ENCODE data around the gene GLIS1.

Gene GLIS1

GRCh38 chr1:53637511-53638359 is 101.2 kb downstream of the GLIS1 start:
- no peak for ATAC-seq (replicated peaks; ENCODE audit: extremely low read depth, poor library complexity, severe bottlenecking)
- no peaks in the 10 kb centered on the region for H3K9me3 Mint-ChIP-seq
- no peak overlapping the region for H3K4me3 Mint-ChIP-seq
- H3K36me3 Mint-ChIP-seq (ENCODE audit: insufficient read depth): no peaks in the 10 kb centered on the region
- no peaks in the 10 kb centered on the region for H3K27me3 Mint-ChIP-seq
- H3K4me1 Mint-ChIP-seq: no peaks in the 10 kb centered on the region
- peak in 1 of 2 donors; percentile 11 for DNase-seq (ENCODE audit: low spot score in 2 of 2)
- no peak overlapping the region for H3K27ac Mint-ChIP-seq (ENCODE audit: low read depth)

DNA sequence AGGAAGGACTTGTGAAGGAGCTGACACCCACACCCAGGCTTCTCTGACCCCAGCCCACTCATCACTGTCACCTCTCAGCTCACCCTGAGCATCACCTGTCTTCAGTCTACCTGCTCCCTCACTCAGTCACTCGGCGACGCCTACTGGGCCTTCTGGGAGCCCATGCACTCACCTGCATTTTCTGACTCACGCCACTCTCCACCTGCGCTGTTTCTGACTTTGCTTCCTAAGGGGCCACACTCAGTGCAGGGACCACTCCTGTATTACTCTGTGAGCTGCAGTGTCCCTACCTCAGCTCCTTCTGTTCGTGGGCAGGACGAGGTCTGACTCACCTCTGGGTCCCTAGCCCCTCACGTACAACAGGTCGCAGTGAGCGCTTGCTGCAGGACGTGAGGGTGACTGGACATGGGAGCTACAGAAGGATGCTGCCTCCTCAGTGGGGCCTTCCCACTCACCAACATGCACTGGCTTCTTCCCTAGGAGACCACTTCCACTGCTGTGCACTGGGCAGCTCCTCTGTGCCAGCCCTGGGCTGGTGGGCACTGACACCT is 102.3 kb downstream of the GLIS1 start:
- Mint-ChIP-seq H3K4me3 (no peak overlapping the region), H3K36me3 (ENCODE audit: insufficient read depth) (no peaks in the 10 kb centered on the region), H3K27me3 (no peaks in the 10 kb centered on the region), H3K4me1 (no peaks in the 10 kb centered on the region), H3K27ac (ENCODE audit: low read depth) (no peak overlapping the region), H3K9me3 (no peaks in the 10 kb centered on the region)
- no peak for DNase-seq (ENCODE audit: low spot score in 2 of 2)
- no peak for ATAC-seq (replicated peaks; ENCODE audit: extremely low read depth, poor library complexity, severe bottlenecking)

GRCh38 chr1:53634571-53634979 is 104.4 kb downstream of the GLIS1 start:
- Mint-ChIP-seq H3K9me3 (no peaks in the 10 kb centered on the region), H3K4me3 (no peak overlapping the region), H3K27ac (ENCODE audit: low read depth) (no peak overlapping the region), H3K27me3 (no peaks in the 10 kb centered on the region), H3K36me3 (ENCODE audit: insufficient read depth) (no peaks in the 10 kb centered on the region), H3K4me1 (no peaks in the 10 kb centered on the region)
- ATAC-seq (replicated peaks; ENCODE audit: extremely low read depth, poor library complexity, severe bottlenecking) (no peak), DNase-seq (ENCODE audit: low spot score in 2 of 2) (no peak)

GRCh38 chr1:53633073-53633704 is 105.8 kb downstream of the GLIS1 start:
- Mint-ChIP-seq H3K27ac (ENCODE audit: low read depth) (no peak overlapping the region), H3K27me3 (no peaks in the 10 kb centered on the region), H3K9me3 (no peaks in the 10 kb centered on the region), H3K4me3 (no peak overlapping the region), H3K4me1 (no peaks in the 10 kb centered on the region), H3K36me3 (ENCODE audit: insufficient read depth) (no peaks in the 10 kb centered on the region)
- no peak for DNase-seq (ENCODE audit: low spot score in 2 of 2)
- ATAC-seq (replicated peaks; ENCODE audit: extremely low read depth, poor library complexity, severe bottlenecking): no peak

DNA sequence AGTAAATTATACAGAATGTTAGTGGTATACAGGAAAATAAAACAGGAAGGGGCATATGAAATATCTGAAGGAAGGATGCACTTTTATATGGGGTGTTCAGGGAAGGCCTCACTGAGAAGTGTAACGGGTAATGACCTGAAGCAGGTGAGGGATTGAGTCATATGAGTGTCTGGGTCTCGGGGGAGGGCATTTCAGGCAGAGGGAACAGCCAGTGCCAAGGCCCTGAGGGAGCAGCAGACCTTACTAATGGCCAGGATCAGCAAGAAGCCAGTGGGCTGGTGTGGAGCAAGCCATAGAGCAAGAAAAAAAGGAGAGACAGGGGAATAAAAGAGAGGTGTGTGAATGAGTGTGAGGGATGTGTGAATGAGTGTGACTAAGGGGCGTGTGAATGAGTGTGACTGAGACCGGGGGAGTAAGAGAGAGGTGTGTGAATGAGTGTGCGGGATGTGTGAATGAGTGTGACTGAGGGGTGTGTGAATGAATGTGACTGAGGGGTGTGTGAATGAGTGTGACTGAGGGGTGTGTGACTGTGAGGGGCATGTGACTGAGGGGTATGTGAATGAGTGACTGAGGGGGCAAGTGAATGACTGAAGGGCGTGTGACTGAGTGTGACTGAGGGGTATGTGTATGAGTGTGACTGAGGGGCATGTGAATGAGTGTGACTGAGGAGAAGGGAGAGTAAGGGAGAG is 107.2 kb downstream of the GLIS1 start:
- H3K27me3 Mint-ChIP-seq: no peaks in the 10 kb centered on the region
- no peak overlapping the region for H3K4me3 Mint-ChIP-seq
- no peaks in the 10 kb centered on the region for H3K9me3 Mint-ChIP-seq
- DNase-seq (ENCODE audit: low spot score in 2 of 2): no peak
- H3K27ac Mint-ChIP-seq (ENCODE audit: low read depth): no peak overlapping the region
- no peak for ATAC-seq (replicated peaks; ENCODE audit: extremely low read depth, poor library complexity, severe bottlenecking)
- H3K4me1 Mint-ChIP-seq: no peaks in the 10 kb centered on the region
- no peaks in the 10 kb centered on the region for H3K36me3 Mint-ChIP-seq (ENCODE audit: insufficient read depth)

DNA sequence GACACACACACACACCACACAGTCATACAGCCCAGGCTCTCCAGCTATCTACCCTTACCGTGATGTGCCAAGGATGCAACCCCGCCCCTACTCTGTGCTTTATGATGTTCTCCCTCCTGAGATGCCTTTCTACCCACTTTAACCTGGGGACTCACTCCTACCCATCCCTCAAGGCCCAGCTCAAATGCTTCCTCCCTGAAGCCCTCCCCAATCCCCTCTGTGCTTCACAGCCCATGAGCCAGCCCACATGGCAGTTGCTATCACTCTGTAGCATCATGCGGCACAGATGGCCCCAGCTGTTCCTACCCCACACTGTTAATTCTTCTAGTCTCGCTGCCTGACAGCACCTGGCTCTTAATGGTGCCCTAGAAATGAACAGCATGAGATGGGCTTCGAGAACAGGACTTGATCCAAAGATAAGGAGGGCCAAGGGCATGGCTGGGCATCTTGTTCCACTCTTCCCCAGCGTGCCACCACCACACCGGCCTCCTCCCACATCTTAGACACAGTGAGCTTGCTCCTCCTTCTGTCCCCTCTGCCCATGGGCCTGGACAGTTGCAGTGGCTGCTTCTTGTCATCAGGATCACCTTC is 109.8 kb downstream of the GLIS1 start:
- Mint-ChIP-seq H3K27ac (ENCODE audit: low read depth) (no peak overlapping the region), H3K36me3 (ENCODE audit: insufficient read depth) (no peaks in the 10 kb centered on the region), H3K27me3 (no peaks in the 10 kb centered on the region), H3K4me3 (no peak overlapping the region), H3K9me3 (no peaks in the 10 kb centered on the region), H3K4me1 (no peaks in the 10 kb centered on the region)
- no peak for DNase-seq (ENCODE audit: low spot score in 2 of 2)
- no peak for ATAC-seq (replicated peaks; ENCODE audit: extremely low read depth, poor library complexity, severe bottlenecking)

- no peaks in the 10 kb centered on the region for H3K36me3 Mint-ChIP-seq (ENCODE audit: insufficient read depth)
- no peak overlapping the region for H3K27ac Mint-ChIP-seq (ENCODE audit: low read depth)
- H3K27me3 Mint-ChIP-seq: no peaks in the 10 kb centered on the region
- H3K4me1 Mint-ChIP-seq: no peaks in the 10 kb centered on the region
- no peak overlapping the region for H3K4me3 Mint-ChIP-seq
- no peaks in the 10 kb centered on the region for H3K9me3 Mint-ChIP-seq
- DNase-seq (ENCODE audit: low spot score in 2 of 2) (no peak), ATAC-seq (replicated peaks; ENCODE audit: extremely low read depth, poor library complexity, severe bottlenecking) (no peak)
Observed at GRCh38 chr1:53628286-53628955, 110.5 kb downstream of the GLIS1 start.

- DNase-seq (ENCODE audit: low spot score in 2 of 2): no peak
- ATAC-seq (replicated peaks; ENCODE audit: extremely low read depth, poor library complexity, severe bottlenecking): no peak
- H3K27ac Mint-ChIP-seq (ENCODE audit: low read depth): no peak overlapping the region
- no peak overlapping the region for H3K4me3 Mint-ChIP-seq
- no peaks in the 10 kb centered on the region for H3K27me3 Mint-ChIP-seq
- H3K4me1 Mint-ChIP-seq: no peaks in the 10 kb centered on the region
- no peaks in the 10 kb centered on the region for H3K36me3 Mint-ChIP-seq (ENCODE audit: insufficient read depth)
- no peaks in the 10 kb centered on the region for H3K9me3 Mint-ChIP-seq
Observed at GRCh38 chr1:53627666-53628065, 111.3 kb downstream of the GLIS1 start.

DNA sequence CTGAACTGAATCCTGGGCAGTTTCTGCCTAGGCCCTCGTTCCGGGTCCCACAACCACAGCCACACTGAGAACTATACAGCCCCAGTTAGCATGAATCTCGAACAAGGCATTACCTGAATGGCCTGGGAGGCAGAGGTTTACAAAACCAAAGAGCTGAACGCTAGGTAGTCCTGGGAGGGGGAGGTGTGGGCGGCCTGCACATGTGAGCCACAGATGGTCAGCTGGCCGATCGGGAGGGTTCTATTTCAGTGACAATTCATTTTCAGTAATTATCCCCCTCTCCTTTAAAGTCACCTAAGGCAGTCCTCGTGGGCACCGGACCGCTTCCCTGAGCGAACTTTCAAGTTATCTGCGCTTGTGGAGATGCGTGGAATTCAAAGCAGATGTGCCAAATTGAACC is 111.9 kb downstream of the GLIS1 start:
- Mint-ChIP-seq H3K4me1 (no peaks in the 10 kb centered on the region), H3K4me3 (no peak overlapping the region), H3K27ac (ENCODE audit: low read depth) (no peak overlapping the region), H3K9me3 (no peaks in the 10 kb centered on the region), H3K27me3 (no peaks in the 10 kb centered on the region), H3K36me3 (ENCODE audit: insufficient read depth) (no peaks in the 10 kb centered on the region)
- ATAC-seq (replicated peaks; ENCODE audit: extremely low read depth, poor library complexity, severe bottlenecking) (no peak), DNase-seq (ENCODE audit: low spot score in 2 of 2) (no peak)

DNA sequence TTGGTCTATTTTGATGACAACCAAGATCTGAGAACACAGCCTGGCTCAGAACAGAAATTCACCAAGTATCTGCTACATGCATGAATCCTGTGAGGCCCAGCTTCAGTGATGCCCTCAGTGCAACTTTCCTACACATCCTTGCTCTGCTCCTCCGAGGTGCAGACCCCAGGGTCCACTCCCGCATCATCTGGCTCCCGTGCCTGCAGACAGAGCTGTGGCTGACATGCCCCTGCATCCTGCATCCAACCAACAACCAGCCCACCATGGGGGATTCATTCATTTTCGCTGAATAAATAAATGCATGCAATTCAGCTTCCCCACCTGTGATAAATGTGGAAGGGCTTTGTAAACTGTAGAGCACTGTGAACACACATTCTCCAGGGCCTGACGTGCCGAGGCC is 112.3 kb downstream of the GLIS1 start:
- Mint-ChIP-seq H3K27me3 (no peaks in the 10 kb centered on the region), H3K27ac (ENCODE audit: low read depth) (no peak overlapping the region), H3K4me1 (no peaks in the 10 kb centered on the region), H3K4me3 (no peak overlapping the region), H3K36me3 (ENCODE audit: insufficient read depth) (no peaks in the 10 kb centered on the region), H3K9me3 (no peaks in the 10 kb centered on the region)
- no peak for DNase-seq (ENCODE audit: low spot score in 2 of 2)
- ATAC-seq (replicated peaks; ENCODE audit: extremely low read depth, poor library complexity, severe bottlenecking): no peak

GRCh38 chr1:53625766-53626520 is 113.0 kb downstream of the GLIS1 start:
- Mint-ChIP-seq H3K4me1 (no peaks in the 10 kb centered on the region), H3K4me3 (no peak overlapping the region), H3K36me3 (ENCODE audit: insufficient read depth) (no peaks in the 10 kb centered on the region), H3K9me3 (no peaks in the 10 kb centered on the region), H3K27ac (ENCODE audit: low read depth) (no peak overlapping the region), H3K27me3 (no peaks in the 10 kb centered on the region)
- ATAC-seq (replicated peaks; ENCODE audit: extremely low read depth, poor library complexity, severe bottlenecking) (no peak), DNase-seq (ENCODE audit: low spot score in 2 of 2) (no peak)

All from central memory CD8-positive, alpha-beta T cell (primary cell).